DND-41 (cell line): ENCODE data around the gene TXNDC11.

Experiments
- CTCF ChIP-seq: IDR thresholded peaks from 2 replicates; pipeline ENCODE4 v1.5.1; 2012; ENCODE audit warnings: borderline replicate concordance, low read length, moderate library complexity, mild to moderate bottlenecking; ENCODE audit not compliant: poor library complexity, severe bottlenecking; ENCODE audit errors: extremely low read depth
- EZH2 ChIP-seq: IDR thresholded peaks from 3 replicates; pipeline ENCODE4 v1.6.1; 2012; ENCODE audit warnings: borderline replicate concordance, low read depth, mild to moderate bottlenecking, moderate library complexity, low read length, inconsistent platforms; ENCODE audit not compliant: severe bottlenecking

- TF ChIP-seq CTCF (no peak), EZH2 (no peak)
Observed at GRCh38 chr16:11774065-11774626, 31.5 kb upstream of the TXNDC11 start.
